ENCODE results near the gene AP4B1.

The AP4B1 gene

GRCh38 chr1:113942527-113942926 is 37.9 kb upstream of the AP4B1 start:
- Histone ChIP-seq H3K9ac (ENCODE audit: low read depth, low read length) (no peak overlapping the region), H3K27me3 (ENCODE audit: insufficient read depth, low read length) (no peaks in the 10 kb centered on the region), H3K27ac (ENCODE audit: low read depth, low read length) (no peak overlapping the region), H3K4me1 (ENCODE audit: insufficient read depth, low read length) (peaks cover 15% of the 10 kb centered on the region), H3K4me3 (ENCODE audit: low read length) (no peak overlapping the region), H3K9me3 (ENCODE audit: insufficient read depth, low read depth, low read length) (no peaks in the 10 kb centered on the region), H3K36me3 (ENCODE audit: insufficient read depth, low read length) (peaks cover 34% of the 10 kb centered on the region)

GRCh38 chr1:113941245-113941559 is 36.6 kb upstream of the AP4B1 start:
- no peaks in the 10 kb centered on the region for H3K9me3 ChIP-seq (ENCODE audit: insufficient read depth, low read depth, low read length)
- no peak overlapping the region for H3K4me3 ChIP-seq (ENCODE audit: low read length)
- no peak overlapping the region for H3K9ac ChIP-seq (ENCODE audit: low read depth, low read length)
- peaks cover 34% of the 10 kb centered on the region for H3K36me3 ChIP-seq (ENCODE audit: insufficient read depth, low read length)
- WGBS, result 97% methylated on average over 6 of the region's 7 CpGs
- no peak overlapping the region for H3K27ac ChIP-seq (ENCODE audit: low read depth, low read length)
- H3K27me3 ChIP-seq (ENCODE audit: insufficient read depth, low read length), result no peaks in the 10 kb centered on the region
- peaks cover 9% of the 10 kb centered on the region; the same call in 1 of the 2 replicates for H3K4me1 ChIP-seq (ENCODE audit: insufficient read depth, low read length)

DNA sequence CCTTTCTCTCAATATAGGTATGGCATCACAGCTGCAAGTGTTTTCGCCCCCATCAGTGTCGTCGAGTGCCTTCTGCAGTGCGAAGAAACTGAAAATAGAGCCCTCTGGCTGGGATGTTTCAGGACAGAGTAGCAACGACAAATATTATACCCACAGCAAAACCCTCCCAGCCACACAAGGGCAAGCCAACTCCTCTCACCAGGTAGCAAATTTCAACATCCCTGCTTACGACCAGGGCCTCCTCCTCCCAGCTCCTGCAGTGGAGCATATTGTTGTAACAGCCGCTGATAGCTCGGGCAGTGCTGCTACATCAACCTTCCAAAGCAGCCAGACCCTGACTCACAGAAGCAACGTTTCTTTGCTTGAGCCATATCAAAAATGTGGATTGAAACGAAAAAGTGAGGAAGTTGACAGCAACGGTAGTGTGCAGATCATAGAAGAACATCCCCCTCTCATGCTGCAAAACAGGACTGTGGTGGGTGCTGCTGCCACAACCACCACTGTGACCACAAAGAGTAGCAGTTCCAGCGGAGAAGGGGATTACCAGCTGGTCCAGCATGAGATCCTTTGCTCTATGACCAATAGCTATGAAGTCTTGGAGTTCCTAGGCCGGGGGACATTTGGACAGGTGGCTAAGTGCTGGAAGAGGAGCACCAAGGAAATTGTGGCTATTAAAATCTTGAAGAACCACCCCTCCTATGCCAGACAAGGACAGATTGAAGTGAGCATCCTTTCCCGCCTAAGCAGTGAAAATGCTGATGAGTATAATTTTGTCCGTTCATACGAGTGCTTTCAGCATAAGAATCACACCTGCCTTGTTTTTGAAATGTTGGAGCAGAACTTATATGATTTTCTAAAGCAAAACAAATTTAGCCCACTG is 36.0 kb upstream of the AP4B1 start:
- Histone ChIP-seq H3K9ac (ENCODE audit: low read depth, low read length) (no peak overlapping the region), H3K4me3 (ENCODE audit: low read length) (no peak overlapping the region), H3K27ac (ENCODE audit: low read depth, low read length) (no peak overlapping the region)

GRCh38 chr1:113938192-113938591 is 33.6 kb upstream of the AP4B1 start:
- Histone ChIP-seq H3K9ac (ENCODE audit: low read depth, low read length) (no peak overlapping the region), H3K9me3 (ENCODE audit: insufficient read depth, low read depth, low read length) (no peaks in the 10 kb centered on the region), H3K4me3 (ENCODE audit: low read length) (no peak overlapping the region), H3K27ac (ENCODE audit: low read depth, low read length) (no peak overlapping the region), H3K27me3 (ENCODE audit: insufficient read depth, low read length) (no peaks in the 10 kb centered on the region), H3K4me1 (ENCODE audit: insufficient read depth, low read length) (peaks cover 7% of the 10 kb centered on the region; the same call in 1 of the 2 replicates), H3K36me3 (ENCODE audit: insufficient read depth, low read length) (peaks cover 27% of the 10 kb centered on the region)
- 71% methylated on average over 5 of the region's 5 CpGs for WGBS

More for the DNA sequence above, 36.0 kb upstream of the AP4B1 start:
- WGBS, result 91% methylated on average over 16 of the region's 16 CpGs
- no peaks in the 10 kb centered on the region for H3K9me3 ChIP-seq (ENCODE audit: insufficient read depth, low read depth, low read length)
- no peaks in the 10 kb centered on the region for H3K27me3 ChIP-seq (ENCODE audit: insufficient read depth, low read length)
- peaks cover 34% of the 10 kb centered on the region for H3K36me3 ChIP-seq (ENCODE audit: insufficient read depth, low read length)
- H3K4me1 ChIP-seq (ENCODE audit: insufficient read depth, low read length), result peaks cover 7% of the 10 kb centered on the region; the same call in 1 of the 2 replicates

GRCh38 chr1:113937146-113937545 is 32.5 kb upstream of the AP4B1 start:
- no peak overlapping the region for H3K9ac ChIP-seq (ENCODE audit: low read depth, low read length)
- peaks cover 16% of the 10 kb centered on the region for H3K36me3 ChIP-seq (ENCODE audit: insufficient read depth, low read length)
- no peak overlapping the region for H3K27ac ChIP-seq (ENCODE audit: low read depth, low read length)
- peaks cover 7% of the 10 kb centered on the region; the same call in 1 of the 2 replicates for H3K4me1 ChIP-seq (ENCODE audit: insufficient read depth, low read length)
- H3K9me3 ChIP-seq (ENCODE audit: insufficient read depth, low read depth, low read length), result no peaks in the 10 kb centered on the region
- no peaks in the 10 kb centered on the region for H3K27me3 ChIP-seq (ENCODE audit: insufficient read depth, low read length)
- no peak overlapping the region for H3K4me3 ChIP-seq (ENCODE audit: low read length)
- 83% methylated on average over 1 of the region's 1 CpG for WGBS

DNA sequence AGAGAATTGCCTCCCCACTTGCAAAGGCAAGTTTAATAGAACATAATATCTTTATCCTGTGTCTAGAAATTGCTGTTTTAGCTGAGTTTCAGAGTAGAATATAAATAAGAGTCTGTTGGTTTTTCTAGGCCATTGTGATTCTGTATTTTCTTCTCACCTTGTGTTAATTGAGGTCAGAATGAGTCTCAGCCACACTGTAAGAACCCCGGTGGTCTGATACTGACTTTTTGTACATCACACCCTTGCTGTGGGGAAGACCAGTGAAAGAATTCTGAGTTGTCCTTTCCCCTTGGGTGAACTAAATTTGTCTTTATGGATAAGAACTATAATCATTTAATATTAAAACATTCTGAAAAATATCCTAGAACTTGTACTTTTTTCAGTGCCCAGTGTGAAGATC is 31.4 kb upstream of the AP4B1 start:
- Histone ChIP-seq H3K4me3 (ENCODE audit: low read length) (no peak overlapping the region), H3K9me3 (ENCODE audit: insufficient read depth, low read depth, low read length) (no peaks in the 10 kb centered on the region), H3K9ac (ENCODE audit: low read depth, low read length) (no peak overlapping the region), H3K36me3 (ENCODE audit: insufficient read depth, low read length) (peaks cover 10% of the 10 kb centered on the region), H3K27me3 (ENCODE audit: insufficient read depth, low read length) (no peaks in the 10 kb centered on the region), H3K27ac (ENCODE audit: low read depth, low read length) (no peak overlapping the region), H3K4me1 (ENCODE audit: insufficient read depth, low read length) (peaks cover 14% of the 10 kb centered on the region)
- WGBS, result 80% methylated on average over 1 of the region's 1 CpG

GRCh38 chr1:113935176-113935575 is 30.6 kb upstream of the AP4B1 start:
- H3K27ac ChIP-seq (ENCODE audit: low read depth, low read length), result no peak overlapping the region
- no peak overlapping the region for H3K4me3 ChIP-seq (ENCODE audit: low read length)
- H3K36me3 ChIP-seq (ENCODE audit: insufficient read depth, low read length), result peaks cover 2% of the 10 kb centered on the region; the same call in 1 of the 2 replicates
- 83% methylated on average over 1 of the region's 1 CpG for WGBS
- no peak overlapping the region for H3K9ac ChIP-seq (ENCODE audit: low read depth, low read length)
- peaks cover 18% of the 10 kb centered on the region for H3K4me1 ChIP-seq (ENCODE audit: insufficient read depth, low read length)
- no peaks in the 10 kb centered on the region for H3K9me3 ChIP-seq (ENCODE audit: insufficient read depth, low read depth, low read length)
- H3K27me3 ChIP-seq (ENCODE audit: insufficient read depth, low read length), result no peaks in the 10 kb centered on the region

- Histone ChIP-seq H3K27ac (ENCODE audit: low read depth, low read length) (no peak overlapping the region), H3K36me3 (ENCODE audit: insufficient read depth, low read length) (no peaks in the 10 kb centered on the region), H3K4me1 (ENCODE audit: insufficient read depth, low read length) (peaks cover 18% of the 10 kb centered on the region), H3K9ac (ENCODE audit: low read depth, low read length) (no peak overlapping the region), H3K9me3 (ENCODE audit: insufficient read depth, low read depth, low read length) (no peaks in the 10 kb centered on the region), H3K4me3 (ENCODE audit: low read length) (no peak overlapping the region), H3K27me3 (ENCODE audit: insufficient read depth, low read length) (no peaks in the 10 kb centered on the region)
- WGBS, result 95% methylated on average over 5 of the region's 5 CpGs
These were observed 30.0 kb upstream of the AP4B1 start for GRCh38 chr1:113934511-113935055.

DNA sequence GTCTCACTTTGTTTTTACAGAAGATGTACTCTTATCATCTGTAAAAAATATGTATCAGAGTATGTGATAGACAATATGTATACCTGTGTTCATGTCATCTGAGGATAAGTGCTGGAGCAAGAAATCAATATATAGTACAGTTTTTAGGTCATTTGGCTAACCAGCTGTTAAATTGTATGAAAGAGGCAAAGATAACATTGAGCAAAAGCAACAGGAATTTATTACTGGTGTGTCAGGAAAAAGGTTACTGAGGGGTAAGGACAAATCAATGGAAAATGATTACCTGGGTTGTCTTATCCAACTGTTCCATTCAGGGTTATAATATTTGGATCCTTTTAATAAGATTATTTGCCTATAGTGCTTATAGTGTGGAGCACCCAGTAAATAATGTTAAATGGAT is 29.4 kb upstream of the AP4B1 start:
- H3K4me3 ChIP-seq (ENCODE audit: low read length), result no peak overlapping the region
- no peak overlapping the region for H3K27ac ChIP-seq (ENCODE audit: low read depth, low read length)
- H3K9me3 ChIP-seq (ENCODE audit: insufficient read depth, low read depth, low read length), result no peaks in the 10 kb centered on the region
- no peaks in the 10 kb centered on the region for H3K27me3 ChIP-seq (ENCODE audit: insufficient read depth, low read length)
- H3K4me1 ChIP-seq (ENCODE audit: insufficient read depth, low read length), result peaks cover 18% of the 10 kb centered on the region
- H3K36me3 ChIP-seq (ENCODE audit: insufficient read depth, low read length), result no peaks in the 10 kb centered on the region
- H3K9ac ChIP-seq (ENCODE audit: low read depth, low read length), result no peak overlapping the region

GRCh38 chr1:113931451-113931851 is 26.9 kb upstream of the AP4B1 start:
- 93% methylated on average over 2 of the region's 3 CpGs for WGBS
- Histone ChIP-seq H3K9ac (ENCODE audit: low read depth, low read length) (no peak overlapping the region), H3K9me3 (ENCODE audit: insufficient read depth, low read depth, low read length) (no peaks in the 10 kb centered on the region), H3K4me1 (ENCODE audit: insufficient read depth, low read length) (peaks cover 11% of the 10 kb centered on the region), H3K4me3 (ENCODE audit: low read length) (peak overlapping the region; percentile 75), H3K36me3 (ENCODE audit: insufficient read depth, low read length) (no peaks in the 10 kb centered on the region), H3K27me3 (ENCODE audit: insufficient read depth, low read length) (0 out of 2 replicates have a peak, but pooled peaks cover 3% of the 10 kb centered on the region), H3K27ac (ENCODE audit: low read depth, low read length) (no peak overlapping the region)

DNA sequence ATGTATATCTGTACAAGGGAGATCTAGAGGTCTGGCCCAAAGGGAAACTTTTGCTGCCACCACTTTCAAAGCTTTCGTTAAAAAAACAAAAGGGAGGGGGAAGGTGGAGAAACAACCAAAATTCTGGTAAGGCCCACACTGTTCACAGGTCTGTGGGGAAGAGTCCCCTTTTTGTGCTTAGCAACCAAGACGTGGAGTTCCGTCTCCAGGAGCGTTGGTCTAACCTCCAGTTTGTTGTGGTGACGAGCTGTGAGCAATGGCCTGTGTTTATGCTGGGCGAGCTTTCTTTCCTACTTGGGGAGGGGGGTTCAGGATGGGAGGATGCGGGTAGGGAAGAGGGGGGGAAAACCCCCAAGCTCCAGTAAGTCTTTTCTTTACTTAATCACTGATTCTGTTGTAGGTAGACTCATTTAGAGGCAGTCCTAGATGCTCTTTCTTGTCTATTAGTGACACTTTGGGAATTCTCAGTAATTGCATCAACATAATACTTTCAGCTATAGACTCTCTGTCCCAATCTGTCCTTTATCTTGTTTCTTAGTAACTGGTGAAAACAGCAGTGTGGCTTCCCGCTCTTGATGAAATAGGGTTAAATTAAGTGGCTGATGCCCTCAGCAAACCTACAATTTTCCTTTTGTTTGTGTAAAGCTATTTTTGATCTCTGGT is 26.0 kb upstream of the AP4B1 start:
- Histone ChIP-seq H3K9ac (ENCODE audit: low read depth, low read length) (peak overlapping the region; percentile 63), H3K36me3 (ENCODE audit: insufficient read depth, low read length) (no peaks in the 10 kb centered on the region), H3K27ac (ENCODE audit: low read depth, low read length) (no peak overlapping the region), H3K27me3 (ENCODE audit: insufficient read depth, low read length) (0 out of 2 replicates have a peak, but pooled peaks cover 3% of the 10 kb centered on the region), H3K4me1 (ENCODE audit: insufficient read depth, low read length) (peaks cover 11% of the 10 kb centered on the region), H3K4me3 (ENCODE audit: low read length) (peak overlapping the region; percentile 75), H3K9me3 (ENCODE audit: insufficient read depth, low read depth, low read length) (no peaks in the 10 kb centered on the region)
- WGBS, result 12% methylated on average over 7 of the region's 8 CpGs

Measured in HUES64 (cell line).